IPS DF 19.7 (cell line): Measurements from ENCODE around the gene LRCH1.

Experiments
- DNase-seq: peaks from one replicate; pipeline ENCODE4 v3.0.0-alpha.2; 2013; ENCODE audit warnings: low read depth, low spot score

The LRCH1 gene

DNA sequence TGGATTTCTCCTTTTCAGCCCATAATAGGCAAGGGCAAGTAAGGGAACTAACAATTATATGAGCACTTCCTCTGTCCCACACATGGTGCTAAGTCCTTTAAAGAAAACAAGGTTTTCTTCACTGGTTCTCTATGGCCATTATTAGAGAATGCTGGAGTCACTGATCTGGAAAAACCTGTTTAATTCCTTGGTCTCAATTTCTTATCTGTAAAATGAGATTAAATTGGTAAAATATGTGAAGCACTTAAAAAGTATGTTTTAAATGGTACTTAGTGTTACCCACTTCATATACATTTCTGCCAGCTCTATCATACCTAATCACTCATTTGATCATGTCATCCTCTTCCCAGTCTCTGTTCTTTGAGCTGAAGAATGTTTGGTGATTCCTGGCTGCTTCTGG is 39.4 kb downstream of the LRCH1 start:
- DNase-seq = no peak

DNA sequence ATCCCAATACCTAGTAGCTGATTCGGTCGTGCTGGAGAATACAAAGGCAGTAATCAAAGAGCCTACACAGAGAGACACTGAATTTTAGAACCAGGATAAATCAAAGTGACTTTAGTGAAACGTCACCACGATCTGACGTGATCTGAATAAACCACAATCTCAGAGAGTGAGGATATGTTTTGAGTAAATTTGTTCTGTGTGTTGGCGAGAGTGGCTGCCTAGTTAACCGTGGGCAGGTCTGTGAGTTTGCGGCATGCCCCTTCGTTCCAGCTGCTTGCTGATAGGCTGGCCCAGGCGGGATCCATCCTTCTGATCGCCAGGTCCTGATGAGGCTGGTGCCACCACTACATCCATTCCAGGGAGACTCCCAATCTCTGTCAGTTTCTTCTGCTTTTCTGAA is 40.4 kb downstream of the LRCH1 start:
- no peak for DNase-seq

DNA sequence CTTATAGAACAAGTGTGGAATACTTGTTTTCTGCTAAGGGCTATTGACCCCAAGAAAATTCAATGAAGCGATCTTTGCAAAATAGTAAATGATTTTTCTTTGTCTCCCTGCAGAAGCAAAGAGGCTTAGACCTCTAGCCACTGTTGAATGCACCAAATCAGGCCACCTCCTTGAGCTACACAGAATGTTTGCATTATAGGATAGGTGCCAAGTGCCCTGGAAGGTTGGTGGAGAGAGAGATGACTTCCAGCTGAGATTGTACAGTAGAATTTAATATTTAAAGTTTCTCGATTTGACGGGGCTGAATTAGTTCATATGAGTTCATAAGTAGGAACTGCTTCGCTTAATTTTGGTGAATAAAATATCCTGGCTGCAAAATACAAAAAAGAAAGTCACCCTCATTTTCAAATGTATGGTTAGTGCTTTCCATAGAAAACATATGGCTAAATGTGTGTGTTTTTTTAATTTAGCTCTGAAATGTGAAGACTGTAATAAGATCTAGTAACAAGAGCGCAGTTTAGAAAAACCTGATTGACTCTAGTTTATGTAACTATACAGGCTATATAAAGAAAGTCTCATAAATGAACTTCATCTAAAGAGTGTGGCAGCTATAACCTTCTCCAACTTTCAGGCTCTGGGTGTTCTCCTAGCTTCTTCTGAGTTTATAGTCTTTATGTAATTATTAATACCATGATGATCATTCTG is 41.6 kb downstream of the LRCH1 start:
- no peak for DNase-seq

- no peak for DNase-seq
Observed at GRCh38 chr13:46595136-46595884, 42.3 kb downstream of the LRCH1 start.

DNA sequence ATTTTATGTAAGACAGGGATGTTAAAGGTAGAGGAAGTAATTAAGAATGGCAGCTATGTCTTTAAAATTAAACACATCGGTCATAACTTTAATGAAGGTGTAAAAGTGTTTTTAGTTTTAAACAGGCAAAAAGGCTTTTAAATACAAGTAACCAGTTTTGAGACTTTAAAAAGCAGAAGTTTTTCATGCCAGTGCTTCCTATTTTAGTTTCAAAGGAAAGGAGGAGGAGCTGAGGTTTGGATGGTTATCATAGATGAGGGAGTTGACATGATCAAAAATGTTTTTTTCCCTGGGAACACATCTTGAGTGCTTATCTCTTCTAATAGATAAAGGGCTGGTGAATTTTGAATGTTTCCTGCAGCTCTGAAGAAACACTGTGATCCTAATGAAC is 42.9 kb downstream of the LRCH1 start:
- DNase-seq = no peak

DNA sequence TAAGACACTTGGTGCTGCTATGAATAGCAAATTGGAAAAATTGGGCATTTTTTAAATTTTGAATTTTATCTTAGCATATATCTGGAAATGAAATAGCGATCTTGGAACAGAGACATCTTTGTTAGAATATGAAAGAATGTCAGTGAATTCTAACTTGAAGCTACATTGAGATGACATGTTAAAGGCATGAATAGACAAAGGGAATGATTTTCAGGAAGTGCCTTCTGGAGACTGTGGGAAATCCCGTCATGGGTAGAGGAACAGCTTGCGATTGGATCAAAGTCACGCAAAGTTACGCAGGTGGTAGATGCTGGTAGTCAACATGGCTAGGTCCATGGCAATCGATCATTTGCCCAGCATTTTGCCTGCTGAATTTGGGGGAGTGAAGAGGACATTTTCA is 43.5 kb downstream of the LRCH1 start:
- no peak for DNase-seq

GRCh38 chr13:46598140-46598819 is 45.3 kb downstream of the LRCH1 start:
- DNase-seq = no peak

DNA sequence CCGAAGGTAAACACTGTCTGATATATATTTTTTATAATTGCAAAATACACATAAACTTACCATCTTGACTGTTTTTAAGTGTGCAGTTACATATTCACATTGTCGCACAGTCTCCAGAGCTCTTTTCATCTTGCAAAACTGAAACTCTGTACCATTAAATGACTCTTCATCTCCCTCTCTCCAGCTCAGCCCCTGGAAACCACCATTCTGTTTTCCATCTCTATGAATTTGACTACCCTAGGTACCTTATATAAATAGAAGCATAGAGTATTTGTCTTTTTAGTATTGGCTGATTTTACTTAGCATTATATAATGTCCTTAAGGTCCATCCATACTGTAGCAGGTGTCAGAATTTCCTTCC is 45.8 kb downstream of the LRCH1 start:
- DNase-seq = no peak

DNA sequence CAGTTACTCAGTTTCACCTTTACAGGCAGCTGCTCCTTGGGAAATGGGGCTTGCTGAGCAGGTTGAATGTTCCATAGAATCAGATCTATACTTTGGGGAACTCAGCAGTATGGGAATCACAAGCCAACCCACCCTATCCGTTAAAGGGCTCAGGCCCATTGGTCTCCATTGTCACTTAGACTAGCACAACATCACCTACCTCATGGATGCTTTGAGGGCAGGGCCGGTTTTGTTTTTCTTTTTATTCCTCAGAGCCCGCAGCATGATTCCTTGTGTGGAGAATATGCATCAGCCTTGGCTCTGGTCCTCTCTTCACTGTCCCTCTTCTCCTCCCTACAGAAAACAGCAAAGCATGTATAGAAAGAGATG is 48.0 kb downstream of the LRCH1 start:
- no peak for DNase-seq

DNA sequence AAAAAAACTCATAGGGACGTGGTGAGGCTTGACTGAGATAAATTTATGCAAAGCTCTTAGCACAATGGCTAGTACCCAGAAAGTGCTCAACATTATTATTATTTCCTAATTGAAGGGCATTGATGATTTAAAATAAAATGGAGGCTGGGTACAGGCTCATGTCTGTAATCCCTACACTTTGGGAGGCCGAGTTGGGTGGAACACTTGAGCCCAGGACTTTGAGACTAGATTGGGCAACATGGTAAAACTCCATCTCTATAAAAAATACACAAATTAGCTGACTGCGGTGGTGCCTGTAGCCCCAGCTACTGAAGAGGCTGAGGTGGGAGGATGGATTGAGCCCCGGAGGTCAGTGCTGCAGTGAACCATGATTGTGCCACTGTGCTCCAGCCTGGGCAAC is 49.6 kb downstream of the LRCH1 start:
- DNase-seq = no peak

DNA sequence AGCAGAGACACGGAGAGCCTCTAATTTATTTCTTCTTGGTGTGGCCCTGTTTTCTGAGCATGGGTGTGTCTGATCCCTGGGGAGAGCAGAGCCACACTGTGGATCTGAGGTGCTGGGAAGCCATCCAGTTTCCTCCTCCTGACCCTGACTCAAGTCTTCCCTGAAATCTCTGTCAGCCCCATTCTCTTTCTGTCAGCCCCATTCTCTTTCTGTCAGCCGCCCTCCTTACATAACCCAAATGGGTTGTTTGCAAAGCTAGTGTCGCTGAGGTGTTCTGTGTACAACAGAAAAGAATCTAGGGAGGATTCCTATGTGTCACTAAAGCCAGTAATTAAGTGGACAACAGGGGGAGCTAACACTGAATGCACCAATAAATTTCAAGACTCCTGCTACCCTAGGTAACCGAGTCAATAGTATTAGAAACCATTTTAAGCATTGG is 50.2 kb downstream of the LRCH1 start:
- DNase-seq = no peak

DNA sequence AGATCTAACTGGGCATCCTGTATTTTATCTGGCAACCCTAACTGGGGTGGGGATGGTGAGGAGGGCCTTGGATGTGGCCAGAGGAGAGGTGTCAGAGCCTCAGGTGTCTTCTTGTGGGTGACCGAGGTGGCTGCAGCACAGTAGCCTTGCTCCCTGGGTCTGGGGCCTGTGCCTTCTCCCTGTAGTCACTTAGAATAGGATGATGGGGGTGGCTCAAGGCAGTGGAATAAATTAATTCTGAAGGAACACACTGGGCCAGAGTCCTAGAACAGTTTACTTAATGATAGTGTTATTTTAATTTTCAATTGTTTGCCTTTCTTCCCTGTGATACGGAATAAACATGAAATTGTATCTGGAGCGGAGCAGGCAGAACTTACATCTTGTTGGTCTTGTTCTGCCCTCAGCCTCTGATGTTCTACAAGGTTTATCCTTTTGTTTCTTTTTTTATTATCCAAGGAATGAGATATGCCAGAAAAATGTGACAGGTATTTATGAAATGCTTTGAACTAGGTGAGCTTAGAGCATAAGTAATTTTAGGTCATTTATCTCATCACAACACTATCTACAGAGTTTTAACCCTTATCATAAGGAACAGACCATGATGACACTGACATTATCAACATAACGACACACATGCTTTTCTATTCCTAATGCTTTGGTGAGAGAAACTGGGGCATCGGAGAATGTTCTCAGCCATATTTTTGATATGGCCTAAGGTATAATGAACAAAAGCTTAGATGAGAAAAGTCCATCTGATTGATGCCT is 51.4 kb downstream of the LRCH1 start:
- DNase-seq = no peak

DNA sequence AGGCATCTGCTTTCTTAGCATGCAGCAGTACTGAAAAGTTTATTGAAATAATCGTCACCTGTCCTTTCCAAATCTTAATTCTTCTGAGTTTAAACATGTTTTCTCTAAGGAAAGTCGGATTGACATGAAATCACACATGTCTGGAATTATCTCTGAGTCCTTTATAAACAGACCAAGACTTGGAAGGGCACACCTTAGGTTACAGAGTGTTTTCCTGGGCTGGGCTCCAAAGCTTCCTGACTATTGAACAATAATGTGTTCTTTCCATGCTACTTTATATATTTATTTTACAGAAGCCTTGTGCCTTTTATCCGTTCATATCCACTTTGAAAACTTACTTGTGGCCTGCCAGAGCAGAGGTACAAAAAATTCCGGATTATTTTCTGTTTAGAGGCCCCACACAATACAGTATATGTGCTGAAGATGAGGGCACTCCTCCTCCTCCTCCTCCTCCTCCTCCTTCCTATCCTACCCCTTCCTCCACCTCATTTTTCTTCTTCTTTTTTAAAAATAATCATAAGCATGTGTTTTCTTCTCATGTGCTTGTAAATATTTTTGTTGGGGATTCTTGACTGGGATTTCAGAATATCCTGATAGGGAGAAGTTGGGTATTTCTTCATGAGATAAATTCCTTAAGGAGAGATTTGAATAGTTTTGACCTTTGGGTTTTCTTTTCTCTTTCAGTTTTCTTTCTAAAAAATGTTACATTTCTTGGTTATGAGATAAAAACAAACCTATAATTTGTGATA is 52.3 kb downstream of the LRCH1 start:
- no peak for DNase-seq

GRCh38 chr13:46605825-46606554 is 53.0 kb downstream of the LRCH1 start:
- DNase-seq = no peak

- DNase-seq = no peak
Observed at GRCh38 chr13:46606970-46607369, 54.0 kb downstream of the LRCH1 start.

GRCh38 chr13:46607768-46608564 is 55.0 kb downstream of the LRCH1 start:
- DNase-seq = no peak

GRCh38 chr13:46609052-46609451 is 56.1 kb downstream of the LRCH1 start:
- DNase-seq = no peak

GRCh38 chr13:46609726-46610125 is 56.8 kb downstream of the LRCH1 start:
- DNase-seq = no peak

GRCh38 chr13:46612267-46612666 is 59.3 kb downstream of the LRCH1 start:
- DNase-seq = no peak
